ENCODE data around the gene TPP1. TPM values are rescaled to one million over a fixed set of nuclear protein-coding genes. Genes with fewer than 3 reads are reported as not detected.

The TPP1 gene
- total RNA-seq, 4 donors from 2014 or later, result 27.1 to 74.9 (median 40.7) TPM

GRCh38 chr11:6647836-6648235 is 28.6 kb upstream of the TPP1 start:
- no peak for DNase-seq
- H3K4me1 ChIP-seq, result peaks cover 8 to 16% of the 10 kb centered on the region in 2 donors
- H3K27ac ChIP-seq, result peak overlapping the region; percentile 89 to 94
- no peak for TF ChIP-seq CTCF (IDR thresholded peaks at IDR 0.05)
- TF ChIP-seq POLR2A (IDR thresholded peaks at IDR 0.05), result no peak
- no peaks in the 10 kb centered on the region for H3K9me3 ChIP-seq
- no peaks in the 10 kb centered on the region for H3K36me3 ChIP-seq
- intact Hi-C loops (cut with DNase I; ENCODE audit: low total_unique reads), result no loop called here
- no peaks in the 10 kb centered on the region for H3K27me3 ChIP-seq
- H3K4me3 ChIP-seq, result no peak overlapping the region

GRCh38 chr11:6646918-6647679 is 27.9 kb upstream of the TPP1 start:
- intact Hi-C loops (cut with DNase I; ENCODE audit: low total_unique reads), result no loop called here
- Histone ChIP-seq H3K27me3 (no peaks in the 10 kb centered on the region), H3K27ac (peak overlapping the region; percentile 89 to 94), H3K36me3 (no peaks in the 10 kb centered on the region), H3K9me3 (no peaks in the 10 kb centered on the region), H3K4me3 (peak overlapping the region; percentile 0 to 5), H3K4me1 (peaks cover 8 to 16% of the 10 kb centered on the region in 2 donors)
- DNase-seq, result peak; percentile 62 to 67
- TF ChIP-seq POLR2A (IDR thresholded peaks at IDR 0.05), result no peak
- TF ChIP-seq CTCF (IDR thresholded peaks at IDR 0.05), result no peak

GRCh38 chr11:6646576-6646917 is 27.3 kb upstream of the TPP1 start:
- Histone ChIP-seq H3K27me3 (no peaks in the 10 kb centered on the region), H3K9me3 (no peaks in the 10 kb centered on the region), H3K27ac (peak overlapping the region; percentile 89 to 94), H3K36me3 (no peaks in the 10 kb centered on the region), H3K4me1 (peaks cover 8 to 16% of the 10 kb centered on the region in 2 donors), H3K4me3 (peak overlapping the region; percentile 0 to 5)
- intact Hi-C loops (cut with DNase I; ENCODE audit: low total_unique reads), result no loop called here
- no peak for TF ChIP-seq CTCF (IDR thresholded peaks at IDR 0.05)
- peak in 1 of 2 donors; percentile 20 for TF ChIP-seq POLR2A (IDR thresholded peaks at IDR 0.05)
- peak; percentile 79 to 88 for DNase-seq

- no peak overlapping the region for H3K4me3 ChIP-seq
- intact Hi-C loops (cut with DNase I; ENCODE audit: low total_unique reads), result no loop called here
- TF ChIP-seq CTCF (IDR thresholded peaks at IDR 0.05) (no peak), POLR2A (IDR thresholded peaks at IDR 0.05) (no peak)
- DNase-seq, result peak in 1 of 2 donors; percentile 57
- H3K27me3 ChIP-seq, result no peaks in the 10 kb centered on the region
- peak overlapping the region; percentile 89 to 94 for H3K27ac ChIP-seq
- peaks cover 8 to 16% of the 10 kb centered on the region in 2 donors for H3K4me1 ChIP-seq
- no peaks in the 10 kb centered on the region for H3K36me3 ChIP-seq
- no peaks in the 10 kb centered on the region for H3K9me3 ChIP-seq
Observed at GRCh38 chr11:6646071-6646470, 26.8 kb upstream of the TPP1 start.

- Histone ChIP-seq H3K27me3 (no peaks in the 10 kb centered on the region), H3K4me1 (peaks cover 25% of the 10 kb centered on the region in 2 donors), H3K9me3 (no peaks in the 10 kb centered on the region), H3K27ac (no peak overlapping the region), H3K36me3 (no peaks in the 10 kb centered on the region), H3K4me3 (no peak overlapping the region)
- DNase-seq, result no peak
- intact Hi-C loops (cut with DNase I; ENCODE audit: low total_unique reads), result no loop called here
- TF ChIP-seq CTCF (IDR thresholded peaks at IDR 0.05) (no peak), POLR2A (IDR thresholded peaks at IDR 0.05) (no peak)
Observed at GRCh38 chr11:6642957-6643356, 23.7 kb upstream of the TPP1 start.
